HTR-8/SVneo (cell line): ENCODE measurements around the gene LPAR5.
A peak's percentile ranks its signal among the peaks of the same experiment; 100 is the strongest.
"Not testable (repeated sequence)": the region's sequence is repeated elsewhere in the genome, so short reads cannot be mapped to it uniquely, and the experiment has no call there.

Experiments used
- DNase-seq: peaks from one replicate; pipeline ENCODE4 v3.0.0; 2011; ENCODE audit warnings: low spot score, mixed read lengths; ENCODE audit not compliant: insufficient read length
- FAIRE-seq: peaks from 2 replicates; lab custom pipeline; 2011; peaks lifted over from hg19 to GRCh38; lab: Jason Lieb, UNC

Gene LPAR5

GRCh38 chr12:6608592-6609281 is 27.0 kb downstream of the LPAR5 start:
- DNase-seq: peak; percentile 40
- FAIRE-seq: no peak

GRCh38 chr12:6607751-6608591 is 27.8 kb downstream of the LPAR5 start:
- FAIRE-seq: peak; percentile 67

GRCh38 chr12:6606331-6607131 is 29.2 kb downstream of the LPAR5 start:
- FAIRE-seq (peak; percentile 36), DNase-seq (peak; percentile 75)

More at GRCh38 chr12:6607751-6608591, 27.8 kb downstream of the LPAR5 start:
- DNase-seq: peak; percentile 89

- DNase-seq: peak; percentile 49
- peak; percentile 64 for FAIRE-seq
These were observed 30.1 kb downstream of the LPAR5 start for GRCh38 chr12:6605421-6606330.

- peak; percentile 52 for FAIRE-seq
- no peak for DNase-seq
These were observed 31.3 kb downstream of the LPAR5 start for GRCh38 chr12:6604259-6605029.

- FAIRE-seq: no peak
These were observed 32.6 kb downstream of the LPAR5 start for GRCh38 chr12:6603095-6603567.

GRCh38 chr12:6602526-6602925 is 33.2 kb downstream of the LPAR5 start:
- no peak for DNase-seq
- no peak for FAIRE-seq

More at GRCh38 chr12:6603095-6603567, 32.6 kb downstream of the LPAR5 start:
- DNase-seq: no peak

- DNase-seq, FAIRE-seq: not testable (repeated sequence)
These were observed 40.1 kb downstream of the LPAR5 start for GRCh38 chr12:6595673-6596072.

GRCh38 chr12:6592087-6592486 is 43.7 kb downstream of the LPAR5 start:
- FAIRE-seq: no peak
- DNase-seq: no peak

- not testable (repeated sequence) for FAIRE-seq, DNase-seq
These were observed 49.2 kb downstream of the LPAR5 start for GRCh38 chr12:6586569-6586968.

GRCh38 chr12:6584293-6584692 is 51.5 kb downstream of the LPAR5 start:
- DNase-seq (no peak), FAIRE-seq (no peak)

- no peak for DNase-seq
- no peak for FAIRE-seq
These were observed 52.8 kb downstream of the LPAR5 start for GRCh38 chr12:6582959-6583358.

- DNase-seq (no peak), FAIRE-seq (no peak)
These were observed 53.6 kb downstream of the LPAR5 start for GRCh38 chr12:6582196-6582595.

- FAIRE-seq (no peak), DNase-seq (no peak)
These were observed 60.1 kb downstream of the LPAR5 start for GRCh38 chr12:6575648-6576047.

GRCh38 chr12:6574576-6575295 is 61.0 kb downstream of the LPAR5 start:
- FAIRE-seq (no peak), DNase-seq (no peak)

- DNase-seq (no peak), FAIRE-seq (no peak)
These were observed 62.8 kb downstream of the LPAR5 start for GRCh38 chr12:6573001-6573400.

- FAIRE-seq: peak; percentile 16
- DNase-seq: peak; percentile 74
These were observed 65.4 kb downstream of the LPAR5 start for GRCh38 chr12:6570264-6570887.

GRCh38 chr12:6569786-6570185 is 66.0 kb downstream of the LPAR5 start:
- DNase-seq: no peak
- no peak for FAIRE-seq
